ENCODE data around the gene CBL. TPM values are rescaled to one million over a fixed set of nuclear protein-coding genes. Genes with fewer than 3 reads are reported as not detected.

Gene CBL
- total and polyA plus RNA-seq, 10 of the 15 experiments (the other 5 are each of a cell fraction or from before 2014, with no cell fraction given): 3.9 to 27.1 (median 9.5) TPM

DNA sequence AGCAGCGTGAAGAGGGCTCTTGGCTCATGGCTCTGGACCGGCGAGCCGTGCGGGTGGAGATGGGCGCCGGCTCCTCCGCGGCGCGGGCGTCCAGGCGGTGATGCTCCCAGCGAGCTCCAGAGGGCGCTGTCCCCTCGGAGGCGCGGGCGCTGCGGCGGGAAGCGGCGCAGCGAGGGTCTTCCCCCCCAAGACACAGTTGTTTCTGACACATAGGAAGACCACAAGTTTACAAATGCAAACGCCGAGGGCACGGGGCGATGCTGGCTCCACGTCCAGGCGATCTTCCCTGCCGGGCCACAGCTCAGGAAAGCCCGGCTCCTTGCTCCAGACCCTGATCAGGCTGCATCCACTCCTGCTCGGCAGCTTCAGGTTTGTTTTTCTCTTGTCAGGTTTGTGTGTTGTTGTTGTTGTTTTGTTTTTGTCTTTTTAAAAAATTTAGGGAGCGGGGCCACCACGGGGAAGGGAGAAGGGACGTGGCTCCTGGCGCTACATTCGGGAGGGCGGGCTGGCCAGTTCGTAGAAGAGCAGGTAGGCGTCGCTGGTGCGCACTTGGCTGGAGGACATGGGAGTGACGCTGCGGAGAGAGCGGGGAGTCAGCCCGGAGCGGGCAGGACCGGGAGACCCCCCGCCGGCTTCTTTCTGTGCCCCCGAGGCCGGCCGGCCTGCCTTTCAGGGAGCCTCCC lies 150.4 kb downstream of the CBL start (continued):
- TF ChIP-seq, protein P1, sequence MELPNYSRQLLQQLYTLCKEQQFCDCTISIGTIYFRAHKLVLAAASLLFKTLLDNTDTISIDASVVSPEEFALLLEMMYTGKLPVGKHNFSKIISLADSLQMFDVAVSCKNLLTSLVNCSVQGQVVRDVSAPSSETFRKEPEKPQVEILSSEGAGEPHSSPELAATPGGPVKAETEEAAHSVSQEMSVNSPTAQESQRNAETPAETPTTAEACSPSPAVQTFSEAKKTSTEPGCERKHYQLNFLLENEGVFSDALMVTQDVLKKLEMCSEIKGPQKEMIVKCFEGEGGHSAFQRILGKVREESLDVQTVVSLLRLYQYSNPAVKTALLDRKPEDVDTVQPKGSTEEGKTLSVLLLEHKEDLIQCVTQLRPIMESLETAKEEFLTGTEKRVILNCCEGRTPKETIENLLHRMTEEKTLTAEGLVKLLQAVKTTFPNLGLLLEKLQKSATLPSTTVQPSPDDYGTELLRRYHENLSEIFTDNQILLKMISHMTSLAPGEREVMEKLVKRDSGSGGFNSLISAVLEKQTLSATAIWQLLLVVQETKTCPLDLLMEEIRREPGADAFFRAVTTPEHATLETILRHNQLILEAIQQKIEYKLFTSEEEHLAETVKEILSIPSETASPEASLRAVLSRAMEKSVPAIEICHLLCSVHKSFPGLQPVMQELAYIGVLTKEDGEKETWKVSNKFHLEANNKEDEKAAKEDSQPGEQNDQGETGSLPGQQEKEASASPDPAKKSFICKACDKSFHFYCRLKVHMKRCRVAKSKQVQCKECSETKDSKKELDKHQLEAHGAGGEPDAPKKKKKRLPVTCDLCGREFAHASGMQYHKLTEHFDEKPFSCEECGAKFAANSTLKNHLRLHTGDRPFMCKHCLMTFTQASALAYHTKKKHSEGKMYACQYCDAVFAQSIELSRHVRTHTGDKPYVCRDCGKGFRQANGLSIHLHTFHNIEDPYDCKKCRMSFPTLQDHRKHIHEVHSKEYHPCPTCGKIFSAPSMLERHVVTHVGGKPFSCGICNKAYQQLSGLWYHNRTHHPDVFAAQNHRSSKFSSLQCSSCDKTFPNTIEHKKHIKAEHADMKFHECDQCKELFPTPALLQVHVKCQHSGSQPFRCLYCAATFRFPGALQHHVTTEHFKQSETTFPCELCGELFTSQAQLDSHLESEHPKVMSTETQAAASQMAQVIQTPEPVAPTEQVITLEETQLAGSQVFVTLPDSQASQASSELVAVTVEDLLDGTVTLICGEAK (IDR thresholded peaks at IDR 0.05; ENCODE audit: borderline replicate concordance): no peak
- TF ChIP-seq RUNX3 (IDR thresholded peaks at IDR 0.05; ENCODE audit: low read length) (no peak), SIX5 (IDR thresholded peaks at IDR 0.05; ENCODE audit: low read depth, low read length, severe bottlenecking) (no peak), POLR2AphosphoS2 (IDR thresholded peaks at IDR 0.05; ENCODE audit: low read depth, low read length) (no peak), RAD21 (IDR thresholded peaks at IDR 0.05; ENCODE audit: insufficient read depth, low read depth, low read length) (peak; percentile 72), RBBP5 (conservative IDR thresholded peaks at IDR 0.05) (no peak), ZNF384 (IDR thresholded peaks at IDR 0.05; ENCODE audit: borderline replicate concordance, low read depth, low read length) (no peak), EED (IDR thresholded peaks at IDR 0.05; ENCODE audit: low read depth) (no peak), RCOR1 (conservative IDR thresholded peaks at IDR 0.05; ENCODE audit: low read depth, low read length) (no peak), JUND (IDR thresholded peaks at IDR 0.05; ENCODE audit: low read depth, low read length) (no peak), DPF2 (IDR thresholded peaks at IDR 0.05) (no peak), SMARCA5 (IDR thresholded peaks at IDR 0.05) (peak; percentile 25; the same call in 1 of the 2 replicates), CBFB (IDR thresholded peaks at IDR 0.05; ENCODE audit: low read depth) (no peak), NFYA (IDR thresholded peaks at IDR 0.05; ENCODE audit: borderline replicate concordance, low read depth, low read length) (no peak), KLF5 (IDR thresholded peaks at IDR 0.05; ENCODE audit: partially characterized antibody) (no peak), IKZF1 (conservative IDR thresholded peaks at IDR 0.05) (peak; percentile 44; the same call in 1 of the 2 replicates), POLR2AphosphoS5 (IDR thresholded peaks at IDR 0.05; ENCODE audit: low read length) (no peak), PAX8 (IDR thresholded peaks at IDR 0.05) (no peak), KDM1A (IDR thresholded peaks at IDR 0.05; ENCODE audit: borderline replicate concordance) (no peak), RFX5 (IDR thresholded peaks at IDR 0.05; ENCODE audit: low read depth, low read length) (no peak), CBX3 (IDR thresholded peaks at IDR 0.05; ENCODE audit: borderline replicate concordance, low read depth) (no peak), IRF4 (IDR thresholded peaks at IDR 0.05; ENCODE audit: low read depth, low read length) (0 out of 2 replicates have a peak, but pooled peaks have one; percentile 14)
- TF ChIP-seq, protein P2, sequence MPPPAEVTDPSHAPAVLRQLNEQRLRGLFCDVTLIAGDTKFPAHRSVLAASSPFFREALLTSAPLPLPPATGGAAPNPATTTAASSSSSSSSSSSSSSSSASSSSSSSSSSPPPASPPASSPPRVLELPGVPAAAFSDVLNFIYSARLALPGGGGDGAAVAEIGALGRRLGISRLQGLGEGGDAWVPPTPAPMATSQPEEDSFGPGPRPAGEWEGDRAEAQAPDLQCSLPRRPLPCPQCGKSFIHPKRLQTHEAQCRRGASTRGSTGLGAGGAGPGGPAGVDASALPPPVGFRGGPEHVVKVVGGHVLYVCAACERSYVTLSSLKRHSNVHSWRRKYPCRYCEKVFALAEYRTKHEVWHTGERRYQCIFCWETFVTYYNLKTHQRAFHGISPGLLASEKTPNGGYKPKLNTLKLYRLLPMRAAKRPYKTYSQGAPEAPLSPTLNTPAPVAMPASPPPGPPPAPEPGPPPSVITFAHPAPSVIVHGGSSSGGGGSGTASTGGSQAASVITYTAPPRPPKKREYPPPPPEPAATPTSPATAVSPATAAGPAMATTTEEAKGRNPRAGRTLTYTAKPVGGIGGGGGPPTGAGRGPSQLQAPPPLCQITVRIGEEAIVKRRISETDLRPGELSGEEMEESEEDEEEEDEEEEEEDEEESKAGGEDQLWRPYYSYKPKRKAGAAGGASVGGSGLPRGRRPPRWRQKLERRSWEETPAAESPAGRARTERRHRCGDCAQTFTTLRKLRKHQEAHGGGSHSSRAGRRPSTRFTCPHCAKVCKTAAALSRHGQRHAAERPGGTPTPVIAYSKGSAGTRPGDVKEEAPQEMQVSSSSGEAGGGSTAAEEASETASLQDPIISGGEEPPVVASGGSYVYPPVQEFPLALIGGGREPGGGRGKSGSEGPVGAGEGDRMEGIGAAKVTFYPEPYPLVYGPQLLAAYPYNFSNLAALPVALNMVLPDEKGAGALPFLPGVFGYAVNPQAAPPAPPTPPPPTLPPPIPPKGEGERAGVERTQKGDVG (CRISPR knock-in tag; IDR thresholded peaks at IDR 0.05): no peak
- TF ChIP-seq, protein P3, sequence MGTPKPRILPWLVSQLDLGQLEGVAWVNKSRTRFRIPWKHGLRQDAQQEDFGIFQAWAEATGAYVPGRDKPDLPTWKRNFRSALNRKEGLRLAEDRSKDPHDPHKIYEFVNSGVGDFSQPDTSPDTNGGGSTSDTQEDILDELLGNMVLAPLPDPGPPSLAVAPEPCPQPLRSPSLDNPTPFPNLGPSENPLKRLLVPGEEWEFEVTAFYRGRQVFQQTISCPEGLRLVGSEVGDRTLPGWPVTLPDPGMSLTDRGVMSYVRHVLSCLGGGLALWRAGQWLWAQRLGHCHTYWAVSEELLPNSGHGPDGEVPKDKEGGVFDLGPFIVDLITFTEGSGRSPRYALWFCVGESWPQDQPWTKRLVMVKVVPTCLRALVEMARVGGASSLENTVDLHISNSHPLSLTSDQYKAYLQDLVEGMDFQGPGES (IDR thresholded peaks at IDR 0.05): no peak

Measured in GM12878 (cell line).